Dedifferentiated amniotic fluid mesenchymal stem cell (primary cell): Measurements from ENCODE around the gene SAPCD2.
"Not testable (repeated sequence)": the region's sequence is repeated elsewhere in the genome, so short reads cannot be mapped to it uniquely, and the experiment has no call there.

ENCODE experiments used
- DNase-seq: peaks from one replicate; pipeline ENCODE4 v3.0.0-alpha.2; 2016; ENCODE audit errors: extremely low spot score

The SAPCD2 gene

DNA sequence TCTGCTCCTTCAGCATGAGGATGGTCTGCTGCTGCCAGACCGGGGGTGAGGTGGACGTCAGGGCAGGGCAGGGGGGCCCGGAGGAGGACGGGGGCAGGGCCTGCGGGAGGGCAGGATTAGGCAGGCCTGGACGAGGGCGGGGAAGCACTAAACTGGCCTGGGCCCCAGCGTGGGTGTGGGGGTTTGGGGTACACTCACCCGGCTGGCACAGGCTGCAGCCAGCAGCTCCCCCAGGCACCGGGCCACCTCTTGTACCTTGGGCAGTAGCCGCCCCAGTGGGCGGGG lies 5.5 kb downstream of the SAPCD2 start:
- no peak for DNase-seq

DNA sequence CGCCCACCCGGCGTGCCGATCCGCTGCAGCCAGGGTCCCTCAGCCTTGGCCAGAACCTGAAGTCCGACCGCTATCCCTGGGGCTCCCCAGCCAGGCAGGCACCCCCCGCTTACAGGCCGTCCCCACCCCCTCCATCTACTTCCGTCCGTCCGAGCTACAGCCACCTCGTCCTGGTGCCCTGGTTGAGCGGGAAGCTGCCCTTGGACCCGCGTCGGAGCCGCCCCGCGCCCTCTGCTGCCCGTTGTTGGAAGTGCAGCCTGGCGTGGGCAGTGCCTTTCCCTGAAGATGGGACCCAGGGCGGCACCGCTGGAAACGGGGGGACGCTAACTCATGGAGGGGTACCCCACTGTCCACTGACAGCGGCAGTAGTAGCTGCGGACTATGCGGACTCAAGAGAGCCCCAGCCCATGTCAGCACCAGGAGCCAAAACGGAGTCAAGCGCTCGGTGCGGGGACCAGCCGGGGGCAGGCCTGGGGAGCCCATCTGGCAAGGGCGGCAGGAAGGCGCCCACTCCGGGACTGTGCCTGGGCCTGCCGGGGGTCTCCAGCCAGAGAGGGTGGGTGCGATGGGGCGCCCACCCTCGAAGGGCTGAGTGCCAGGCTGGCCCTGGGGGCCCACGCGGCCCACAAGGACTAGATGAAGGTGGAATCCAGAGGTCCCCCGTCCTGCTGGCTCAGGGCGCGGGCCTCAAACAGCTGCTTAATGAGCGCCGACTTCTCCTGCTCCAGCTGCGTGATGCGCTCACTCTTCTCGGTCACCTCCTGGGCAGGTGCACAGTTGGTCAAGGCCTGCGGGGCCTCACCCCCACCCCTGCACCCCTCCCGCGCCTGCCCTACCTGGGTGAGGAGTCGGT lies 6.1 kb downstream of the SAPCD2 start:
- DNase-seq: no peak

DNA sequence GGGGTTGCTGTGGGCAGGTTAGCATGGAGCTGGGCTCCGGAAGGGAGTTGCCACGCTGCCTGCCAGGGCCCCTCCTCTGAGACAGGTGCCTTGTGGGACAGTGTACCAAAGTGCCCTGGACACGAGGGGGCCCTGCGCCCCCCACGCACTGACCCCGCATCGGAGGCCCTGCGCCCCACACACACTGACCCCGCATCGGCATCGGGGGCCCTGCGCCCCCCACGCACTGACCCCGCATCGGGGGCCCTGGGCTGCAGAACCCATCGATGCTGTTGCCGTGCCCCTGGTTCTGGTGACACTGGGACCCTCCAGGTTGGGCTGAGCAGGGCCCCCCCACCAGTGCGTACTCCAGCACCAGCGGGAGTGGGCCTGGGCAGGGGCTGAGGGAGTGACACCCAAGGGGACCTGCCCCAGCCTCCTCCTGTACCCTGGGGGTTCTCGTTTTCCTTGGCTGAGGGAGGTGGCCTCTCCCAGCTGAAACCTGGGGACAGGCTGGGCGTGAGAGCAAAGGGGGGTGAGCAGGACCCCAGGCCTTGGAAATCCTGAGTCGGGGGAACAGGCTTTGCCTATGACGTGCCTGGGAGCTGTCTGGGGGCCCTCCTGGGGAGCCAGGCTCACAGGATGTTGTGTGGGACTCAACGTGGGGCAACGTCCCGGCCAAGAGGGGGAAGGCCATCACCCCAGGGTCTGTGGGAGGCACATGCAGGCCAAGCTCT lies 6.9 kb downstream of the SAPCD2 start:
- no peak for DNase-seq

- not testable (repeated sequence) for DNase-seq
Measured at GRCh38 chr9:137062798-137063197, 7.6 kb downstream of the SAPCD2 start.

GRCh38 chr9:137062384-137062783 lies 8.0 kb downstream of the SAPCD2 start:
- no peak for DNase-seq

- DNase-seq: no peak
Measured at GRCh38 chr9:137058521-137059234, 11.7 kb downstream of the SAPCD2 start.

DNA sequence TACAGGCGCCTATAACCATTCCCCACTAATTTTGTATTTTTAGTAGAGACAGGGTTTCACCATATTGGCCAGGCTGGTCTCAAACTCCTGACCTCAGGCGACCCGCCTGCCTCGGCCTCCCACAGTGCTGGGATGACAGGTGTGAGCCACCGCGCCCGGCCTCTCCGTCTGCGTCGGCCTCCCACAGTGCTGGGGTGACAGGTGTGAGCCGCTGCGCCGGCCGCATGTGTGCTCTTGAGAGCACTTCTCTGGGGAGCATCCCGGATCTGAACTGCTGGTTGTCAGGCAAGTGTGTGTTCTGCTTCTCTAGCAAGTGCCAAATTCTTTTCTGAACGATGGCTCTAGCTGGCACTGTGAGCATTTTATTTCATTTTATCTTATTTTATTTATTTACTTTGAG lies 12.8 kb downstream of the SAPCD2 start:
- DNase-seq: no peak

- DNase-seq: no peak
Measured at GRCh38 chr9:137056739-137057415, 13.5 kb downstream of the SAPCD2 start.

GRCh38 chr9:137055385-137056364 lies 14.7 kb downstream of the SAPCD2 start:
- DNase-seq: peak; percentile 77

GRCh38 chr9:137054932-137055384 lies 15.4 kb downstream of the SAPCD2 start:
- no peak for DNase-seq

- DNase-seq: no peak
Measured at GRCh38 chr9:137053944-137054931, 16.1 kb downstream of the SAPCD2 start, which contains the start of gene ENTPD2. TSS of gene ENTPD2 (minus strand) at chr9:137054061. CDS start at chr9:137053997, 64 bp downstream.

DNA sequence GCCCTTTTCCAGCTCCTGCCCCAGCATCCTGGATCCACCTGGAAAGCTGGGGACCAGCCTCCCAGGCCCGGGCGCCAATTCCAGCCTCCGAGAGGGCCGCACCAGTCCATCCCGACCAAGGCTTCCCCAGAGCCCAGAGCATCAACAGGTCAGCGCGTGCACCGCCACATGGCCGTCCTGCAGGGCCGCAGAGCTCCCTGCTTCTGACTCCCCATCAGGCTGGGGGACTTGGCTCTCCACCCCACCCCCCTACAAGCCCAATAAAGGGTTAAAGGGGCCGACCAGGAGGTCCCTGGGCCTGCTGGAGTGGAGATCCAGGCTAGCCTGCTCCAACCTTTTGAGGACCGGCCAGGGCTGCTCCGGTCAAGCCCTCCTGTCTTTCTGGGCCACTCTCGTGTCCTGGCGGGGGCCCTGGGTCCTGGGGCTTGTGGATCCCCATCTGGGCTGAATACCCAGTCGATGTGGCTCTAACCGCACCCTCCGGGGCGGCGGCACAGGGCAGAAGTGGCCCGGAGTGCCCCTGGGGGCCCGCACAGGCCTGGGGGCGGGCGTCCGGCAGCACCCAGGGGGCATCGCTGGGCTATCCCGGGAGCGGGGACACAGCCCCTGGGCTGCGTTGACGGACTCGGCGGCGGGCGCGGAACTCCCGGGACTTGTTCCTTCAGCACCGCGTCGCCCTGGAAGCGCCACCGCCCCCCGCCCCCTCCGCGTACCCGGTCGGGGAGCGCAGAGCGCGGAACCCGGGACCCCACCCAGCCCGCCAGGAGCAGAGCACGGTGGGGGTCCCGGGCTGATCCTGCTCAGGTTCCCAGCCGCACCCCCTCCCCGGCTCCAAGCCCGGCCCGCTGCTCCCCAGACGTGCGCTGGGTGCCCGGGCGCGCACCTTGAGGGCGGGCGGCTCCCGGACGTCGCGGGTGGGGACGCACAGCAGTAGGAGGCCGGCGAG lies 17.1 kb downstream of the SAPCD2 start:
- no peak for DNase-seq

GRCh38 chr9:137052293-137052692 lies 18.1 kb downstream of the SAPCD2 start:
- DNase-seq: no peak

GRCh38 chr9:137051145-137051724 lies 19.1 kb downstream of the SAPCD2 start:
- no peak for DNase-seq

DNA sequence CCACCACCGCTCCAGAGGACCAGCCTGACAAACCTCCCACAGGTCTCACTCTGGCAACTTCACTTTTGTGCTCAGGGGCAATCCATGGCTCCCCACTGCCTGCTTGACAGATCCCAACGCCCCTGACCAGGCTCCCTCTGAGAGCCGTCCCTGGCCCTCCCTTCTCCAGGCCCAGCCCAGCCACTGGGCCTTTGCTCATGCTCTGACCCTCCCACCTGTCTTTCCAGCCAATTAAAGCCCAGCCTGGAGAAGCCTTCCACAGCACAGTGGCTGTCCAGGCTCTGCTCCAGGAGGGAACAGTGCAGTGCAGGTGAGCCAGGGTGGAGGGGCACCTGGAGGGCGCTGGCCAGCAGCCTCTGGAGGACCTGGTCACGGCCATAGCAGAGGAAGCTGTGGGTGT lies 19.8 kb downstream of the SAPCD2 start:
- DNase-seq: no peak

DNA sequence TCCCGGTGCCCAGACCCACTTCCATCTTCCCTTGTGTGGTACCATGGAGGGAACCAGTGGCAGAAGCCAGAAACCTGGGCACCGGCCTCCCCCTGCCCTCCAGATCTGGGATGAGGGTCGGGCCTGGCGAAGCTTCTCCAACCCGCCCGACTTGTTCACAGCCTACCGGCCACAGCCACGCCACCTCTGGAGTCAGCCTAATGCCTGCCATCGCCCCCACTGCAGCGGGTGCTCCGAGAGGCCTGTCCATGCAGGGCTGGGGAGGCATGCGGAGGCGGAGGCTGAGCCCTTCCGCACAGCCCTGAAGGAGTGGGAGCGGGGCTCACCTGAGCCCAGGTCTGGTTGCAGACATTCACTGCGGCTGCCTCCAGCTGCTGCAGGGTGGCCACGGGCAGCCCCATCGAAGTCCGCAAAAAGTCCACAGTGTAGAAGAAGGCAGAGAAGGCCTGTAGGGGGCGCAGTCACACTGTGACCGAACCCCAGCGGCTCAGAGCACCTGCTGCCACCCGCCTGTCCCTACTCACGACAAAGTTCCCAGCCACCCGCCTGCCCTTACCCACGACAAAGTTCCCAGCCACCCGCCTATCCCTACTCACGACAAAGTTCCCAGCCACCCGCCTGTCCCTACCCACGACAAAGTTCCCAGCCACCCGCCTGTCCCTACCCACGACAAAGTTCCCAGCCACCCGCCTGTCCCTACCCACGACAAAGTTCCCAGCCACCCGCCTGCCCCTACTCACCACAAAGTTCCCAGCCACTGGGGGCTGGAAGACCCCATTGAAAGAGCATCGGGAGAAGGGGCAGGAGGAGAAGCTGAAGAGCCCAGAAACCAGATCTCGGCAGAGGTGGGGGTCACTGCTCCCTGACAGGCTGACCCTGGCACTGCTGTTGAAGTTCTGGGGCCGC lies 20.6 kb downstream of the SAPCD2 start:
- peak; percentile 32 for DNase-seq
